Mucosa of descending colon (tissue), 3 donors: Measurements from ENCODE around the gene LAG3. TPM values are rescaled to one million over a fixed set of nuclear protein-coding genes. Genes with fewer than 3 reads are reported as not detected.

ENCODE experiments used
- total RNA-seq, 3 donors: library from RNA; stranded (reverse); fragmentation: NEBNext Ultra II Directional in 2 of 3; extraction: Animal tissue kit (Norgen Biotek cat#: 25700) in 2 of 3; gene quantifications; one replicate each; pipeline versions ENCODE4 v1.2.1 to v1.2.4, GENCODE V29; 2021 to 2023
- donor health status: DM: no; HTN: no; CAD: no; lungs with moderate emphysema.
- donor health status: DM: no; HTN: no; CAD: no.
- donor health status: DM: no; HTN: yes; CAD: no.

Gene LAG3
- total RNA-seq, 3 donors from 2014 or later, result 1.8 to 4.7 (median 2.1) TPM

Other genes with a start within 250 kb of the LAG3 start
- 1,000 to 10,000 TPM; 1,543 to 3,034 (median 2,070) TPM for gene GAPDH, start 238.0 kb upstream of the LAG3 start, total RNA-seq
- gene IFFO1, start 216.5 kb upstream of the LAG3 start, total RNA-seq, result 10 to 100 TPM in 1 of 3 donors, 1 to 10 TPM in 2; 3.6 to 22.4 (median 8.2) TPM
- gene NOP2, start 204.2 kb upstream of the LAG3 start, total RNA-seq, result 10 to 100 TPM; 26.1 to 32.4 (median 26.6) TPM
- 100 to 1,000 TPM; 127 to 243 (median 149) TPM for gene CHD4, start 165.1 kb upstream of the LAG3 start, total RNA-seq
- 10 to 100 TPM; 12.0 to 30.5 (median 22.7) TPM for gene LPAR5, start 136.6 kb upstream of the LAG3 start, total RNA-seq
- gene ACRBP, start 125.1 kb upstream of the LAG3 start, total RNA-seq, result 1 to 10 TPM; 1.4 to 3.0 (median 2.2) TPM
- 10 to 100 TPM; 28.9 to 46.9 (median 45.9) TPM for gene ING4, start 109.4 kb upstream of the LAG3 start, total RNA-seq
- gene ZNF384, start 83.1 kb upstream of the LAG3 start, total RNA-seq, result 10 to 100 TPM; 54.5 to 67.8 (median 64.3) TPM
- gene PIANP, start 71.7 kb upstream of the LAG3 start, total RNA-seq, result 1 to 10 TPM in 1 of 3 donors, under 1 TPM in 1, not detected in 1; 0.53 to 2.9 TPM
- gene COPS7A, start 48.5 kb upstream of the LAG3 start, total RNA-seq, result 10 to 100 TPM; 32.8 to 47.2 (median 39.2) TPM
- 100 to 1,000 TPM; 136 to 177 (median 149) TPM for gene MLF2, start 19.4 kb upstream of the LAG3 start, total RNA-seq
- 100 to 1,000 TPM; 116 to 549 (median 122) TPM for gene PTMS, start 6.2 kb upstream of the LAG3 start, total RNA-seq
- 10 to 100 TPM in 2 of 3 donors, 1 to 10 TPM in 1; 8.9 to 16.5 (median 14.8) TPM for gene CD4, start 17.0 kb downstream of the LAG3 start, total RNA-seq
- gene GPR162, start 49.3 kb downstream of the LAG3 start, total RNA-seq, result 10 to 100 TPM in 1 of 3 donors, 1 to 10 TPM in 2; 1.7 to 18.6 (median 3.1) TPM
- gene P3H3, start 55.9 kb downstream of the LAG3 start, total RNA-seq, result 10 to 100 TPM in 1 of 3 donors, 1 to 10 TPM in 2; 1.6 to 24.2 (median 5.2) TPM
- gene GNB3, start 68.4 kb downstream of the LAG3 start, total RNA-seq, result 1 to 10 TPM in 1 of 3 donors, under 1 TPM in 2; 0.38 to 5.3 (median 0.96) TPM
- 10 to 100 TPM in 1 of 3 donors, 1 to 10 TPM in 2; 2.8 to 15.3 (median 5.2) TPM for gene CDCA3, start 78.8 kb downstream of the LAG3 start, total RNA-seq
- 10 to 100 TPM; 65.9 to 80.7 (median 79.7) TPM for gene USP5, start 79.6 kb downstream of the LAG3 start, total RNA-seq
- 100 to 1,000 TPM; 408 to 766 (median 700) TPM for gene TPI1, start 95.0 kb downstream of the LAG3 start, total RNA-seq
- 10 to 100 TPM in 2 of 3 donors, 1 to 10 TPM in 1; 9.7 to 11.7 (median 10.6) TPM for gene SPSB2, start 100.8 kb downstream of the LAG3 start, total RNA-seq
- gene LRRC23, start 132.3 kb downstream of the LAG3 start, total RNA-seq, result 10 to 100 TPM in 1 of 3 donors, 1 to 10 TPM in 2; 4.7 to 11.8 (median 4.9) TPM
- 10 to 100 TPM in 1 of 3 donors, 1 to 10 TPM in 2; 4.5 to 67.3 (median 7.6) TPM for gene ENO2, start 142.1 kb downstream of the LAG3 start, total RNA-seq
- 100 to 1,000 TPM in 1 of 3 donors, 10 to 100 TPM in 2; 68.5 to 208 (median 82.4) TPM for gene ATN1, start 155.4 kb downstream of the LAG3 start, total RNA-seq
- gene RNU7-1, start 171.3 kb downstream of the LAG3 start, total RNA-seq, result not detected
- 100 to 1,000 TPM; 113 to 175 (median 130) TPM for gene C12orf57, start 171.5 kb downstream of the LAG3 start, total RNA-seq
- gene PTPN6, start 178.8 kb downstream of the LAG3 start, total RNA-seq, result 10 to 100 TPM; 37.4 to 61.7 (median 51.7) TPM
- gene PHB2, start 198.1 kb downstream of the LAG3 start, total RNA-seq, result 100 to 1,000 TPM; 204 to 266 (median 209) TPM
- gene EMG1, start 198.4 kb downstream of the LAG3 start, total RNA-seq, result 10 to 100 TPM; 29.6 to 33.7 (median 33.4) TPM
- gene LPCAT3, start 246.0 kb downstream of the LAG3 start, total RNA-seq, result 100 to 1,000 TPM in 2 of 3 donors, 10 to 100 TPM in 1; 79.8 to 121 (median 102) TPM